Measurements from ENCODE around the gene NUP37.

DNA sequence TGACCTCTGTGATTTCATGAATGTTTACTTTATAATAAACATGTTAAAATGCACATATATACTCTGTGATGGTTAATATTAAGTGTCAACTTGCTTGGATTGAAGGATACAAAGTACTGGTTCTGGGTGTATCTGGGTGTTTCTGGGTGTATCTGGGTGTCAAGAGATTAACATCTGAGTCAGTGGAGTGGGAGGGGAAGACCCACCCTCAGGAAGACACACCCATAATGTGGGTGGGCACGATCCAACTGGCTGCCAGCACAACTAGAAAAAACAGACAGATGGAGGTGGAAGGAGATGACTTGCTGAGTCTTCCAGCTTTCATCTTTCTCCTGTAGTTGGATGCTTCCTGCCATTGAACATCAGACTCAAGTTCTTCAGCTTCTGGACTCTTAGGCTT lies 11.9 kb downstream of the NUP37 start:
- TF ChIP-seq CTCF (conservative IDR thresholded peaks at IDR 0.05): no peak
- TF ChIP-seq EZH2 (IDR thresholded peaks at IDR 0.05; ENCODE audit: low read depth): no peak

All from PC-9 (cell line).